Measurements from ENCODE around the gene C1S. TPM values are rescaled to one million over a fixed set of nuclear protein-coding genes. Genes with fewer than 3 reads are reported as not detected.

Gene C1S
- total RNA-seq, 4 donors from 2014 or later, result 391 to 853 (median 638) TPM

DNA sequence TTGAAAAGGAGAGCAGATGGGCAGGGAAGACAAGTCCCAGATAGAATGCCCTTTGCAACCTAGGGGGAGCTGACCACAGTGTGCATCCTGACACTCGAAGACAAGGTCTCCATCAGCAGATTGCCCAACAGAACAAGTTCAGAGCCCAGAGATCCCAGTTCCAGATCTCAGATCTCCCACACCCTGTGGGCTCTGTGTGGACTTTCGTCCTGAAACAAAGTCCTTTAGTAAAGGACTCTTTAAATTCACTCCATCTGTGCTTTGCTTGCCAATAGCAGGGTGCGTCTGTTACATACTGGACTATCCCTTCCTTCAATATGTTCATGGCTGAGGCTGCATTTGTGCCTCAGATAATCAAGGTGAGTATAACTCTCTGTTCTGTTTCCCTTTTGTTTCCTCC lies 57.2 kb downstream of the C1S start:
- Histone ChIP-seq H3K4me1 (peaks cover 0 to 15% (median 7%) of the 10 kb centered on the region in 3 donors), H3K9me3 (no peaks in the 10 kb centered on the region), H3K27me3 (no peaks in the 10 kb centered on the region), H3K27ac (no peak overlapping the region), H3K36me3 (peaks cover 0 to 39% of the 10 kb centered on the region in 2 donors), H3K4me3 (no peak overlapping the region)
- no peak for TF ChIP-seq POLR2AphosphoS5 (IDR thresholded peaks at IDR 0.05)
- no peak for TF ChIP-seq POLR2A (IDR thresholded peaks at IDR 0.05)
- no peak for TF ChIP-seq EP300 (IDR thresholded peaks at IDR 0.05)
- TF ChIP-seq, protein P1, sequence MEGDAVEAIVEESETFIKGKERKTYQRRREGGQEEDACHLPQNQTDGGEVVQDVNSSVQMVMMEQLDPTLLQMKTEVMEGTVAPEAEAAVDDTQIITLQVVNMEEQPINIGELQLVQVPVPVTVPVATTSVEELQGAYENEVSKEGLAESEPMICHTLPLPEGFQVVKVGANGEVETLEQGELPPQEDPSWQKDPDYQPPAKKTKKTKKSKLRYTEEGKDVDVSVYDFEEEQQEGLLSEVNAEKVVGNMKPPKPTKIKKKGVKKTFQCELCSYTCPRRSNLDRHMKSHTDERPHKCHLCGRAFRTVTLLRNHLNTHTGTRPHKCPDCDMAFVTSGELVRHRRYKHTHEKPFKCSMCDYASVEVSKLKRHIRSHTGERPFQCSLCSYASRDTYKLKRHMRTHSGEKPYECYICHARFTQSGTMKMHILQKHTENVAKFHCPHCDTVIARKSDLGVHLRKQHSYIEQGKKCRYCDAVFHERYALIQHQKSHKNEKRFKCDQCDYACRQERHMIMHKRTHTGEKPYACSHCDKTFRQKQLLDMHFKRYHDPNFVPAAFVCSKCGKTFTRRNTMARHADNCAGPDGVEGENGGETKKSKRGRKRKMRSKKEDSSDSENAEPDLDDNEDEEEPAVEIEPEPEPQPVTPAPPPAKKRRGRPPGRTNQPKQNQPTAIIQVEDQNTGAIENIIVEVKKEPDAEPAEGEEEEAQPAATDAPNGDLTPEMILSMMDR (IDR thresholded peaks at IDR 0.05), result no peak
- ATAC-seq, result no peak
- 87 to 95% methylated on average over 3 of the region's 3 CpGs for WGBS, 2 donors (ENCODE audit: low coverage in 1 of 2)

- H3K36me3 ChIP-seq, result peaks cover 0 to 39% of the 10 kb centered on the region in 2 donors
- no peaks in the 10 kb centered on the region for H3K9me3 ChIP-seq
- no peak overlapping the region for H3K27ac ChIP-seq
- H3K4me1 ChIP-seq, result peaks cover 0 to 4% (median 2%) of the 10 kb centered on the region in 3 donors
- no peak overlapping the region for H3K4me3 ChIP-seq
- TF ChIP-seq POLR2A (IDR thresholded peaks at IDR 0.05) (no peak), POLR2AphosphoS5 (IDR thresholded peaks at IDR 0.05) (no peak), EP300 (IDR thresholded peaks at IDR 0.05) (no peak)
- TF ChIP-seq, protein P1 (IDR thresholded peaks at IDR 0.05), result no peak
- no peak for ATAC-seq
- no peaks in the 10 kb centered on the region for H3K27me3 ChIP-seq
- WGBS, 2 donors (ENCODE audit: low coverage in 1 of 2), result 23 to 58% methylated on average over 1 of the region's 3 CpGs
These were observed 58.4 kb downstream of the C1S start for GRCh38 chr12:7118881-7119280.

DNA sequence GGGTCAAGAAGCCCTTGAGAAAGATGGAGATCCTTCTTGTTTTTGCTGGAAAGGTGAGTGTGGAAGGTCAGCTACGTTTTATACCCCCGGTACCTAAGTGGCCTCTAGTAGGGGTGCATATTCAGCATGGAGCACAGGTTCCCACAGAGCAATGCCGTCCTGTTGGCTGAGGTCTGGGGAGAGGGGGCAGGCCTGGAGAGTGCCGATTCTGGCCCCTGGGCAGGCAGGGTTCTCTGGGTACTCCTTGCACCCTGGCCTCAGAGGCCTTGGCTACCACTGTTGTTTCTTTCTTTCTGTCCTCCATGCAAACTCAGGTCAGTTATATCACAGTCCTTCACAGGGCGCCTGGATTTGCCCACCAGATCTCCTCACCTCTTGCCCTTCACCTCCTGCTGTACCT lies 59.6 kb downstream of the C1S start:
- 100% methylated on average over 1 of the region's 5 CpGs; no CpG with 5 or more reads in 1 of the 2 donors for WGBS, 2 donors (ENCODE audit: low coverage in 1 of 2)
- TF ChIP-seq EP300 (IDR thresholded peaks at IDR 0.05), result no peak
- TF ChIP-seq POLR2AphosphoS5 (IDR thresholded peaks at IDR 0.05), result no peak
- TF ChIP-seq, protein P1 (IDR thresholded peaks at IDR 0.05), result no peak
- no peak for TF ChIP-seq POLR2A (IDR thresholded peaks at IDR 0.05)
- Histone ChIP-seq H3K4me1 (peaks cover 0 to 4% (median 2%) of the 10 kb centered on the region in 3 donors), H3K4me3 (no peak overlapping the region), H3K27me3 (no peaks in the 10 kb centered on the region), H3K9me3 (no peaks in the 10 kb centered on the region), H3K36me3 (peaks cover 0 to 32% of the 10 kb centered on the region in 2 donors), H3K27ac (no peak overlapping the region)
- no peak for ATAC-seq

Small RNA genes within 50 kb of the gene (small RNA-seq; reads per million reads assigned to genes)
- 0 reads per million in 4 donors for gene AC006512.1
- gene RNU6-485P, result 0 reads per million in 4 donors

Other genes starting within 250 kb of the C1S start
- gene GPR162, start 238.9 kb upstream of the C1S start, total RNA-seq, result 1 to 10 TPM; 3.7 to 9.7 (median 3.9) TPM
- gene P3H3, start 232.3 kb upstream of the C1S start, total RNA-seq, result 10 to 100 TPM; 17.3 to 28.3 (median 23.0) TPM
- gene GNB3, start 219.8 kb upstream of the C1S start, total RNA-seq, result 1 to 10 TPM in 3 of 4 donors, under 1 TPM in 1; 0.45 to 1.8 (median 1.3) TPM
- 1 to 10 TPM; 1.1 to 5.9 (median 1.4) TPM for gene CDCA3, start 209.4 kb upstream of the C1S start, total RNA-seq
- gene USP5, start 208.6 kb upstream of the C1S start, total RNA-seq, result 10 to 100 TPM; 43.4 to 70.9 (median 65.0) TPM
- 100 to 1,000 TPM; 324 to 473 (median 392) TPM for gene TPI1, start 193.2 kb upstream of the C1S start, total RNA-seq
- 10 to 100 TPM in 1 of 4 donors, 1 to 10 TPM in 3; 7.4 to 10.7 (median 8.1) TPM for gene SPSB2, start 187.4 kb upstream of the C1S start, total RNA-seq
- 10 to 100 TPM in 3 of 4 donors, 1 to 10 TPM in 1; 8.8 to 16.6 (median 13.6) TPM for gene LRRC23, start 155.9 kb upstream of the C1S start, total RNA-seq
- gene ENO2, start 146.1 kb upstream of the C1S start, total RNA-seq, result 10 to 100 TPM; 31.2 to 68.2 (median 43.5) TPM
- gene ATN1, start 132.8 kb upstream of the C1S start, total RNA-seq, result 100 to 1,000 TPM in 2 of 4 donors, 10 to 100 TPM in 2; 49.0 to 136 (median 95.2) TPM
- not detected for gene RNU7-1, start 116.9 kb upstream of the C1S start, total RNA-seq
- 100 to 1,000 TPM; 172 to 521 (median 367) TPM for gene C12orf57, start 116.7 kb upstream of the C1S start, total RNA-seq
- gene PTPN6, start 109.4 kb upstream of the C1S start, total RNA-seq, result 10 to 100 TPM in 1 of 4 donors, 1 to 10 TPM in 3; 2.6 to 15.9 (median 7.5) TPM
- gene PHB2, start 90.1 kb upstream of the C1S start, total RNA-seq, result 100 to 1,000 TPM; 170 to 215 (median 187) TPM
- gene EMG1, start 89.8 kb upstream of the C1S start, total RNA-seq, result 10 to 100 TPM; 17.0 to 27.3 (median 20.1) TPM
- 10 to 100 TPM; 23.7 to 33.7 (median 26.6) TPM for gene LPCAT3, start 42.2 kb upstream of the C1S start, total RNA-seq
- 100 to 1,000 TPM; 330 to 846 (median 620) TPM for gene C1R, start 31.7 kb downstream of the C1S start, total RNA-seq
- 100 to 1,000 TPM in 2 of 4 donors, 10 to 100 TPM in 2; 85.9 to 181 (median 103) TPM for gene C1RL, start 48.5 kb downstream of the C1S start, total RNA-seq
- gene RBP5, start 68.2 kb downstream of the C1S start, total RNA-seq, result 1 to 10 TPM in 1 of 4 donors, under 1 TPM in 1, not detected in 2; 0.58 to 1.1 TPM
- 10 to 100 TPM; 13.9 to 34.3 (median 17.4) TPM for gene CLSTN3, start 69.7 kb downstream of the C1S start, total RNA-seq
- gene PEX5, start 129.0 kb downstream of the C1S start, total RNA-seq, result 10 to 100 TPM; 36.8 to 53.2 (median 47.4) TPM
- not detected for gene ACSM4, start 243.4 kb downstream of the C1S start, total RNA-seq